ENCODE results near the gene RETN.

RETN gene

GRCh38 chr19:7716762-7717161, 47.9 kb downstream of the RETN start:
- Histone ChIP-seq H3K4me3 (no peak overlapping the region), H3K27ac (no peak overlapping the region)
- TF ChIP-seq, protein P1, sequence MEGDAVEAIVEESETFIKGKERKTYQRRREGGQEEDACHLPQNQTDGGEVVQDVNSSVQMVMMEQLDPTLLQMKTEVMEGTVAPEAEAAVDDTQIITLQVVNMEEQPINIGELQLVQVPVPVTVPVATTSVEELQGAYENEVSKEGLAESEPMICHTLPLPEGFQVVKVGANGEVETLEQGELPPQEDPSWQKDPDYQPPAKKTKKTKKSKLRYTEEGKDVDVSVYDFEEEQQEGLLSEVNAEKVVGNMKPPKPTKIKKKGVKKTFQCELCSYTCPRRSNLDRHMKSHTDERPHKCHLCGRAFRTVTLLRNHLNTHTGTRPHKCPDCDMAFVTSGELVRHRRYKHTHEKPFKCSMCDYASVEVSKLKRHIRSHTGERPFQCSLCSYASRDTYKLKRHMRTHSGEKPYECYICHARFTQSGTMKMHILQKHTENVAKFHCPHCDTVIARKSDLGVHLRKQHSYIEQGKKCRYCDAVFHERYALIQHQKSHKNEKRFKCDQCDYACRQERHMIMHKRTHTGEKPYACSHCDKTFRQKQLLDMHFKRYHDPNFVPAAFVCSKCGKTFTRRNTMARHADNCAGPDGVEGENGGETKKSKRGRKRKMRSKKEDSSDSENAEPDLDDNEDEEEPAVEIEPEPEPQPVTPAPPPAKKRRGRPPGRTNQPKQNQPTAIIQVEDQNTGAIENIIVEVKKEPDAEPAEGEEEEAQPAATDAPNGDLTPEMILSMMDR (IDR thresholded peaks at IDR 0.05) = no peak
- DNase-seq (ENCODE audit: low spot score) = no peak

- Histone ChIP-seq H3K27ac (no peak overlapping the region), H3K4me3 (no peak overlapping the region)
- DNase-seq (ENCODE audit: low spot score) = no peak
- TF ChIP-seq, protein P1 (IDR thresholded peaks at IDR 0.05) = no peak
Observed at GRCh38 chr19:7718668-7719067, 49.8 kb downstream of the RETN start.
